Measurements from ENCODE around the gene LTK.

DNA sequence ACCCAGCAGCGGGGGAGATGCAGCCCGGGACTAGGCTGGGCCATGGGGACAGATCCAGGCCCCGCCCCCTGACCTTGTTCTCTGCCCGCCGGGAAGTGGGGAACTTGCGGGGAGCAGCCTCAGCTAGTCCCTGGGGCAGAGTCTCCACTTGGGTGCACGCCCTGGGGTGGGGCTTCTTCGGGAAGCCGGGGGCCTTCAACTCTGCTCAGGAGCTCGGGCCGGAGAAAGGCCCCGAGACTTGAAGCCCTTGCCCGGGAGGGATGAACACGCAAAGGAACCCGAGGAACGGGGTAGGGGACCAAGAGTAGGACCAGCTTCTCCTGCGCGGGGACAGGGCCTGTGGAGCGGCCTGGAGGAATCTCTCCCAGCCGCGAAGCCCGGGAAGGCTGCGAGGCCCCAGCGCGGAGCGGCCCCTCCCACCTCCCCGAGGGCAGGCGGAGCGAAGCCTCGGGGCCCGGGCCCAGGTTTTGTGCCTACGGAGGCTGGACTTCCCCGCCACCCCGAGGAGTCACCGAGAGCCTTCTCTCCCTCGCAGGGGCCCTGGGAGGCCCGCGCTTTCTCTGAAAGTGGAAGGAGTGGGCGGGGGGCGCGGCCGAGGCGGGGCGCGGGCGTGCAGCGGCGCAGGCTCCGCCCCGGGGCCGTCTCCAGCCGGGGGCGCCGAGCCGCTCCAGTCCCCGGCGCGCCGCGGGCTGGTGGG lies 20.3 kb downstream of the LTK start, which contains the start of gene ITPKA:
- TF ChIP-seq, protein P1, sequence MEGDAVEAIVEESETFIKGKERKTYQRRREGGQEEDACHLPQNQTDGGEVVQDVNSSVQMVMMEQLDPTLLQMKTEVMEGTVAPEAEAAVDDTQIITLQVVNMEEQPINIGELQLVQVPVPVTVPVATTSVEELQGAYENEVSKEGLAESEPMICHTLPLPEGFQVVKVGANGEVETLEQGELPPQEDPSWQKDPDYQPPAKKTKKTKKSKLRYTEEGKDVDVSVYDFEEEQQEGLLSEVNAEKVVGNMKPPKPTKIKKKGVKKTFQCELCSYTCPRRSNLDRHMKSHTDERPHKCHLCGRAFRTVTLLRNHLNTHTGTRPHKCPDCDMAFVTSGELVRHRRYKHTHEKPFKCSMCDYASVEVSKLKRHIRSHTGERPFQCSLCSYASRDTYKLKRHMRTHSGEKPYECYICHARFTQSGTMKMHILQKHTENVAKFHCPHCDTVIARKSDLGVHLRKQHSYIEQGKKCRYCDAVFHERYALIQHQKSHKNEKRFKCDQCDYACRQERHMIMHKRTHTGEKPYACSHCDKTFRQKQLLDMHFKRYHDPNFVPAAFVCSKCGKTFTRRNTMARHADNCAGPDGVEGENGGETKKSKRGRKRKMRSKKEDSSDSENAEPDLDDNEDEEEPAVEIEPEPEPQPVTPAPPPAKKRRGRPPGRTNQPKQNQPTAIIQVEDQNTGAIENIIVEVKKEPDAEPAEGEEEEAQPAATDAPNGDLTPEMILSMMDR (IDR thresholded peaks at IDR 0.05) = no peak
- peak in 1 of 2 donors; percentile 56 for TF ChIP-seq POLR2A (IDR thresholded peaks at IDR 0.05)

Data from adrenal gland (tissue), 5 donors.